HepG2 (cell line): ENCODE results near the gene ZXDC. TPM values are rescaled to one million over a fixed set of nuclear protein-coding genes. Genes with fewer than 3 reads are reported as not detected.
A peak's percentile ranks its signal among the peaks of the same experiment; 100 is the strongest.

Experiments
- CBX1 ChIP-seq: IDR thresholded peaks from one replicate; pipeline ENCODE4 v1.6.1; 2016; ENCODE audit warnings: antibody characterized with exemption, low read depth
- HNRNPK ChIP-seq: fragments of 200-400 bp; formaldehyde crosslinking; IDR thresholded peaks from 2 replicates; pipeline ENCODE4 v1.6.1; 2018; ENCODE audit warnings: low read length, low read depth, moderate library complexity, mild to moderate bottlenecking; ENCODE audit not compliant: poor library complexity, severe bottlenecking
- KLF6 ChIP-seq: IDR thresholded peaks from 2 replicates; pipeline ENCODE4 v1.8.0; 2016; ENCODE audit warnings: missing biosample characterization, missing genetic modification reagents
- ZNF207 ChIP-seq: fragments of 450-650 bp; IDR thresholded peaks from 2 replicates; pipeline ENCODE4 v1.6.1; 2016; ENCODE audit warnings: antibody characterized with exemption, borderline replicate concordance
- ZNF317 ChIP-seq: sonication (generic); formaldehyde crosslinking; IDR thresholded peaks from 2 replicates; pipeline ENCODE4 v1.5.0; 2020; ENCODE audit warnings: mild to moderate bottlenecking, missing genetic modification reagents
- ZNF674 ChIP-seq: sonication (generic); formaldehyde crosslinking; IDR thresholded peaks from 2 replicates; pipeline ENCODE4 v1.5.0; 2020; ENCODE audit warnings: low read depth, mild to moderate bottlenecking, missing genetic modification reagents
- ZNF724P ChIP-seq: sonication (generic); formaldehyde crosslinking; IDR thresholded peaks from 2 replicates; pipeline ENCODE4 v1.8.0; 2022; ENCODE audit warnings: missing genetic modification reagents, borderline replicate concordance
- polyA plus RNA-seq, 8 experiments: library from polyadenylated mRNA; depleted of rRNA in 3 of 8; stranded (reverse) in 7 of 8; unstranded in 1 of 8; fragments of >200 nt; fragmentation: Illumina TruSeq in 4 of 8; extraction: Trizol in 4 of 8; gene quantifications; 2 replicates each; pipeline versions ENCODE4 v1.2.1 to v1.2.3, GENCODE V29; 2011 to 2016; ENCODE audit warnings: low read depth in 4 of 8, missing spikeins in 1 of 8, mixed read lengths in 1 of 8; ENCODE audit not compliant: insufficient read depth in 1 of 8
- total RNA-seq, 5 experiments: library from RNA; depleted of rRNA; stranded (reverse); fragments of >200 nt; fragmentation: Illumina TruSeq; extraction: Trizol; gene quantifications; 2 replicates each; pipeline ENCODE4 v1.2.3, GENCODE V29; 2016; ENCODE audit warnings: low read depth in 1 of 5
- TF ChIP-seq, protein P1 (sequence below): IDR thresholded peaks from 2 replicates; pipeline ENCODE4 v1.6.1; 2016; ENCODE audit warnings: missing compliant biosample characterization, missing genetic modification reagents, borderline replicate concordance
- TF ChIP-seq, protein P2 (sequence below): sonication (generic); formaldehyde crosslinking; IDR thresholded peaks from 2 replicates; pipeline ENCODE4 v1.4.0; 2020; ENCODE audit warnings: mild to moderate bottlenecking, missing genetic modification reagents
- TF ChIP-seq, protein P3 (sequence below): sonication (generic); formaldehyde crosslinking; IDR thresholded peaks from 2 replicates; pipeline ENCODE4 v1.4.0; 2020; ENCODE audit warnings: missing genetic modification reagents
- TF ChIP-seq, protein P4 (sequence below): sonication (generic); formaldehyde crosslinking; IDR thresholded peaks from 2 replicates; pipeline ENCODE4 v1.8.1; 2023; ENCODE audit warnings: mild to moderate bottlenecking, missing genetic modification reagents
- TF ChIP-seq, protein P5 (sequence below): sonication (generic); formaldehyde crosslinking; IDR thresholded peaks from 2 replicates; pipeline ENCODE4 v1.8.0; 2022; ENCODE audit warnings: missing genetic modification reagents, mild to moderate bottlenecking, moderate library complexity, borderline replicate concordance
- TF ChIP-seq, protein P6 (sequence below): sonication (generic); formaldehyde crosslinking; IDR thresholded peaks from 2 replicates; pipeline ENCODE4 v1.4.0; 2020; ENCODE audit warnings: mild to moderate bottlenecking, missing genetic modification reagents
- TF ChIP-seq, protein P7 (sequence below): sonication (generic); formaldehyde crosslinking; IDR thresholded peaks from 2 replicates; pipeline ENCODE4 v1.5.1; 2020; ENCODE audit warnings: mild to moderate bottlenecking, missing genetic modification reagents, moderate library complexity

ZXDC gene
- total and polyA plus RNA-seq, 2 of the 13 experiments (the other 11 are each of a cell fraction or from before 2014, with no cell fraction given) = 17.6 to 21.2 TPM

DNA sequence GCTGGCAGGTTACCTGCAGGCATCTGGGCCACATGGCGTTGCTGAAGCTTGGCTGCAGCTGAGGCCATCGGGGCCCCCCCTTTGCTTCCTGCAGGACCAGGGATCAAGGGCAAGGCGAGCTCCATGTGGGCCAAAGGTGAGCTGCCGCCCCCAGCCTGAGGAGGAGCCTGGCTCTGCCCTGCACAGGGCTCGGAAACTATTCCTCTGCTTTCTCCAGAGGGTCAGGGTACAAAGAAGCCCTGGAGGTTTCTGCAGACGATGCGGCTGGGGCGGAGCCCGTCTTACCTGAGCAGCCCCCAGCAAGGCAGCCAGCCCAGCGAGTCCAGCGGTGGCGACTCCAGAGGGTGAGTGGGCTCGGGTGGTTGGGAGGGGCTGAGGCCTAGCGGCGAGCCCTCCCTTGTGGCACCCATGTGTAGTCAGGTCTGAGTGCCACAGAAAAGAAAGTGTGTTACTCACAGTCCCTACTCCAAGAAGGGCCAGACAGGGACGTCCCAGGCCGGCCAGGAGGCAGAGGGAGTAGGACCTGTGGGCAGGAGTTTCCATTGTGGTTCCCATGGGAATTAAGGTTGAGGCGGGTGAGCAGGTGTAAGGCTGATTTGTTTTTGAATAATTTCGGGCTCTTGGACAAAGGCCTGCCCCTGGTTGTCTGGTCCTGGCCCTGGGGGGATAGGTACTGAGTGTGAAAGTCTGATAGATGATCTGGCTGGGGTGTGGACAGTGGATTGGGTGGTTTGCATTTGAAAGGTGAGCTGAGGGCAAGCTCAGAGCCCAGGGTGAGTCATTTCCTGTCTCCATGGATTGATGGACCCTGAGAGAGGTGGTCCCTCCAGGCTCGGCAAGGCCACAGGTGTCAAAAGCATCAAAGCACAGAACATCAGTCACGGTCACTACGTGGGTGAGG is 55.6 kb downstream of the ZXDC start (continued):
- TF ChIP-seq CBX1 (no peak), ZNF674 (CRISPR knock-in tag) (no peak), ZNF207 (no peak), KLF6 (CRISPR knock-in tag) (no peak), HNRNPK (no peak), ZNF724P (CRISPR knock-in tag) (no peak), ZNF317 (CRISPR knock-in tag) (no peak)
- TF ChIP-seq, protein P1, sequence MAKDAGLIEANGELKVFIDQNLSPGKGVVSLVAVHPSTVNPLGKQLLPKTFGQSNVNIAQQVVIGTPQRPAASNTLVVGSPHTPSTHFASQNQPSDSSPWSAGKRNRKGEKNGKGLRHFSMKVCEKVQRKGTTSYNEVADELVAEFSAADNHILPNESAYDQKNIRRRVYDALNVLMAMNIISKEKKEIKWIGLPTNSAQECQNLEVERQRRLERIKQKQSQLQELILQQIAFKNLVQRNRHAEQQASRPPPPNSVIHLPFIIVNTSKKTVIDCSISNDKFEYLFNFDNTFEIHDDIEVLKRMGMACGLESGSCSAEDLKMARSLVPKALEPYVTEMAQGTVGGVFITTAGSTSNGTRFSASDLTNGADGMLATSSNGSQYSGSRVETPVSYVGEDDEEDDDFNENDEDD (CRISPR knock-in tag) = no peak
- TF ChIP-seq, protein P2, sequence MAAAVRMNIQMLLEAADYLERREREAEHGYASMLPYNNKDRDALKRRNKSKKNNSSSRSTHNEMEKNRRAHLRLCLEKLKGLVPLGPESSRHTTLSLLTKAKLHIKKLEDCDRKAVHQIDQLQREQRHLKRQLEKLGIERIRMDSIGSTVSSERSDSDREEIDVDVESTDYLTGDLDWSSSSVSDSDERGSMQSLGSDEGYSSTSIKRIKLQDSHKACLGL (CRISPR knock-in tag) = no peak
- TF ChIP-seq, protein P3, sequence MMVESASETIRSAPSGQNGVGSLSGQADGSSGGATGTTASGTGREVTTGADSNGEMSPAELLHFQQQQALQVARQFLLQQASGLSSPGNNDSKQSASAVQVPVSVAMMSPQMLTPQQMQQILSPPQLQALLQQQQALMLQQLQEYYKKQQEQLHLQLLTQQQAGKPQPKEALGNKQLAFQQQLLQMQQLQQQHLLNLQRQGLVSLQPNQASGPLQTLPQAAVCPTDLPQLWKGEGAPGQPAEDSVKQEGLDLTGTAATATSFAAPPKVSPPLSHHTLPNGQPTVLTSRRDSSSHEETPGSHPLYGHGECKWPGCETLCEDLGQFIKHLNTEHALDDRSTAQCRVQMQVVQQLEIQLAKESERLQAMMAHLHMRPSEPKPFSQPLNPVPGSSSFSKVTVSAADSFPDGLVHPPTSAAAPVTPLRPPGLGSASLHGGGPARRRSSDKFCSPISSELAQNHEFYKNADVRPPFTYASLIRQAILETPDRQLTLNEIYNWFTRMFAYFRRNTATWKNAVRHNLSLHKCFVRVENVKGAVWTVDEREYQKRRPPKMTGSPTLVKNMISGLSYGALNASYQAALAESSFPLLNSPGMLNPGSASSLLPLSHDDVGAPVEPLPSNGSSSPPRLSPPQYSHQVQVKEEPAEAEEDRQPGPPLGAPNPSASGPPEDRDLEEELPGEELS (CRISPR knock-in tag) = no peak
- TF ChIP-seq, protein P4, sequence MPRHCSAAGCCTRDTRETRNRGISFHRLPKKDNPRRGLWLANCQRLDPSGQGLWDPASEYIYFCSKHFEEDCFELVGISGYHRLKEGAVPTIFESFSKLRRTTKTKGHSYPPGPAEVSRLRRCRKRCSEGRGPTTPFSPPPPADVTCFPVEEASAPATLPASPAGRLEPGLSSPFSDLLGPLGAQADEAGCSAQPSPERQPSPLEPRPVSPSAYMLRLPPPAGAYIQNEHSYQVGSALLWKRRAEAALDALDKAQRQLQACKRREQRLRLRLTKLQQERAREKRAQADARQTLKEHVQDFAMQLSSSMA = no peak
- TF ChIP-seq, protein P5, sequence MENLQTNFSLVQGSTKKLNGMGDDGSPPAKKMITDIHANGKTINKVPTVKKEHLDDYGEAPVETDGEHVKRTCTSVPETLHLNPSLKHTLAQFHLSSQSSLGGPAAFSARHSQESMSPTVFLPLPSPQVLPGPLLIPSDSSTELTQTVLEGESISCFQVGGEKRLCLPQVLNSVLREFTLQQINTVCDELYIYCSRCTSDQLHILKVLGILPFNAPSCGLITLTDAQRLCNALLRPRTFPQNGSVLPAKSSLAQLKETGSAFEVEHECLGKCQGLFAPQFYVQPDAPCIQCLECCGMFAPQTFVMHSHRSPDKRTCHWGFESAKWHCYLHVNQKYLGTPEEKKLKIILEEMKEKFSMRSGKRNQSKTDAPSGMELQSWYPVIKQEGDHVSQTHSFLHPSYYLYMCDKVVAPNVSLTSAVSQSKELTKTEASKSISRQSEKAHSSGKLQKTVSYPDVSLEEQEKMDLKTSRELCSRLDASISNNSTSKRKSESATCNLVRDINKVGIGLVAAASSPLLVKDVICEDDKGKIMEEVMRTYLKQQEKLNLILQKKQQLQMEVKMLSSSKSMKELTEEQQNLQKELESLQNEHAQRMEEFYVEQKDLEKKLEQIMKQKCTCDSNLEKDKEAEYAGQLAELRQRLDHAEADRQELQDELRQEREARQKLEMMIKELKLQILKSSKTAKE (CRISPR knock-in tag) = no peak
- TF ChIP-seq, protein P6, sequence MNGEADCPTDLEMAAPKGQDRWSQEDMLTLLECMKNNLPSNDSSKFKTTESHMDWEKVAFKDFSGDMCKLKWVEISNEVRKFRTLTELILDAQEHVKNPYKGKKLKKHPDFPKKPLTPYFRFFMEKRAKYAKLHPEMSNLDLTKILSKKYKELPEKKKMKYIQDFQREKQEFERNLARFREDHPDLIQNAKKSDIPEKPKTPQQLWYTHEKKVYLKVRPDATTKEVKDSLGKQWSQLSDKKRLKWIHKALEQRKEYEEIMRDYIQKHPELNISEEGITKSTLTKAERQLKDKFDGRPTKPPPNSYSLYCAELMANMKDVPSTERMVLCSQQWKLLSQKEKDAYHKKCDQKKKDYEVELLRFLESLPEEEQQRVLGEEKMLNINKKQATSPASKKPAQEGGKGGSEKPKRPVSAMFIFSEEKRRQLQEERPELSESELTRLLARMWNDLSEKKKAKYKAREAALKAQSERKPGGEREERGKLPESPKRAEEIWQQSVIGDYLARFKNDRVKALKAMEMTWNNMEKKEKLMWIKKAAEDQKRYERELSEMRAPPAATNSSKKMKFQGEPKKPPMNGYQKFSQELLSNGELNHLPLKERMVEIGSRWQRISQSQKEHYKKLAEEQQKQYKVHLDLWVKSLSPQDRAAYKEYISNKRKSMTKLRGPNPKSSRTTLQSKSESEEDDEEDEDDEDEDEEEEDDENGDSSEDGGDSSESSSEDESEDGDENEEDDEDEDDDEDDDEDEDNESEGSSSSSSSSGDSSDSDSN = peak; percentile 26; the same call in 1 of the 2 replicates
- TF ChIP-seq, protein P7, sequence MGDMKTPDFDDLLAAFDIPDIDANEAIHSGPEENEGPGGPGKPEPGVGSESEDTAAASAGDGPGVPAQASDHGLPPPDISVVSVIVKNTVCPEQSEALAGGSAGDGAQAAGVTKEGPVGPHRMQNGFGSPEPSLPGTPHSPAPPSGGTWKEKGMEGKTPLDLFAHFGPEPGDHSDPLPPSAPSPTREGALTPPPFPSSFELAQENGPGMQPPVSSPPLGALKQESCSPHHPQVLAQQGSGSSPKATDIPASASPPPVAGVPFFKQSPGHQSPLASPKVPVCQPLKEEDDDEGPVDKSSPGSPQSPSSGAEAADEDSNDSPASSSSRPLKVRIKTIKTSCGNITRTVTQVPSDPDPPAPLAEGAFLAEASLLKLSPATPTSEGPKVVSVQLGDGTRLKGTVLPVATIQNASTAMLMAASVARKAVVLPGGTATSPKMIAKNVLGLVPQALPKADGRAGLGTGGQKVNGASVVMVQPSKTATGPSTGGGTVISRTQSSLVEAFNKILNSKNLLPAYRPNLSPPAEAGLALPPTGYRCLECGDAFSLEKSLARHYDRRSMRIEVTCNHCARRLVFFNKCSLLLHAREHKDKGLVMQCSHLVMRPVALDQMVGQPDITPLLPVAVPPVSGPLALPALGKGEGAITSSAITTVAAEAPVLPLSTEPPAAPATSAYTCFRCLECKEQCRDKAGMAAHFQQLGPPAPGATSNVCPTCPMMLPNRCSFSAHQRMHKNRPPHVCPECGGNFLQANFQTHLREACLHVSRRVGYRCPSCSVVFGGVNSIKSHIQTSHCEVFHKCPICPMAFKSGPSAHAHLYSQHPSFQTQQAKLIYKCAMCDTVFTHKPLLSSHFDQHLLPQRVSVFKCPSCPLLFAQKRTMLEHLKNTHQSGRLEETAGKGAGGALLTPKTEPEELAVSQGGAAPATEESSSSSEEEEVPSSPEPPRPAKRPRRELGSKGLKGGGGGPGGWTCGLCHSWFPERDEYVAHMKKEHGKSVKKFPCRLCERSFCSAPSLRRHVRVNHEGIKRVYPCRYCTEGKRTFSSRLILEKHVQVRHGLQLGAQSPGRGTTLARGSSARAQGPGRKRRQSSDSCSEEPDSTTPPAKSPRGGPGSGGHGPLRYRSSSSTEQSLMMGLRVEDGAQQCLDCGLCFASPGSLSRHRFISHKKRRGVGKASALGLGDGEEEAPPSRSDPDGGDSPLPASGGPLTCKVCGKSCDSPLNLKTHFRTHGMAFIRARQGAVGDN (CRISPR knock-in tag) = peak; percentile 68
